ENCODE data around the gene CADPS.
A peak's percentile ranks its signal among the peaks of the same experiment; 100 is the strongest.

The CADPS gene

GRCh38 chr3:62805580-62806277, 69.5 kb downstream of the CADPS start:
- peak; percentile 44 to 93 (median 74) for DNase-seq

GRCh38 chr3:62805106-62805505, 70.1 kb downstream of the CADPS start:
- DNase-seq: peak in 1 of 3 experiments; percentile 72

GRCh38 chr3:62803276-62803675, 71.9 kb downstream of the CADPS start:
- DNase-seq: peak in 1 of 3 experiments; percentile 42

GRCh38 chr3:62798000-62798399, 77.2 kb downstream of the CADPS start:
- DNase-seq: no peak

GRCh38 chr3:62797132-62797531, 78.1 kb downstream of the CADPS start:
- no peak for DNase-seq

GRCh38 chr3:62795978-62796657, 79.1 kb downstream of the CADPS start:
- DNase-seq: no peak

- DNase-seq: no peak
Measured at GRCh38 chr3:62793946-62794345, 81.3 kb downstream of the CADPS start.

GRCh38 chr3:62785384-62785783, 89.8 kb downstream of the CADPS start:
- DNase-seq: no peak

GRCh38 chr3:62781121-62781520, 94.1 kb downstream of the CADPS start:
- no peak for DNase-seq

GRCh38 chr3:62777674-62778073, 97.5 kb downstream of the CADPS start:
- DNase-seq: no peak

GRCh38 chr3:62777130-62777529, 98.1 kb downstream of the CADPS start:
- no peak for DNase-seq

GRCh38 chr3:62774221-62774620, 101.0 kb downstream of the CADPS start:
- no peak for DNase-seq

- DNase-seq: peak in 1 of 3 experiments; percentile 25
Measured at GRCh38 chr3:62771331-62772072, 103.7 kb downstream of the CADPS start.

- no peak for DNase-seq
Measured at GRCh38 chr3:62768896-62769295, 106.3 kb downstream of the CADPS start.

- no peak for DNase-seq
Measured at GRCh38 chr3:62761711-62762110, 113.5 kb downstream of the CADPS start.

GRCh38 chr3:62761311-62761710, 113.9 kb downstream of the CADPS start:
- no peak for DNase-seq

- DNase-seq: no peak
Measured at GRCh38 chr3:62758296-62759066, 116.7 kb downstream of the CADPS start.

GRCh38 chr3:62757045-62757444, 118.2 kb downstream of the CADPS start:
- DNase-seq: no peak

GRCh38 chr3:62755285-62755684, 119.9 kb downstream of the CADPS start:
- peak; percentile 16 to 84 (median 56) for DNase-seq

GRCh38 chr3:62749657-62750056, 125.6 kb downstream of the CADPS start:
- DNase-seq: no peak

- no peak for DNase-seq
Measured at GRCh38 chr3:62749130-62749529, 126.1 kb downstream of the CADPS start.

- no peak for DNase-seq
Measured at GRCh38 chr3:62737449-62737848, 137.8 kb downstream of the CADPS start.

- DNase-seq: no peak
Measured at GRCh38 chr3:62735510-62735909, 139.7 kb downstream of the CADPS start.
